Coronary artery (tissue), 2 donors: ENCODE results near the gene ADRM1.

Source experiments
- DNase-seq: peaks from one replicate; pipeline ENCODE4 v3.0.0-alpha.2; 2017; ENCODE audit warnings: low spot score
- H3K27ac ChIP-seq, 2 donors: fragments of 200-600 bp; sonication (generic); one replicate each; pipeline ENCODE4 v1.5.1; 2016 to 2019
- H3K4me3 ChIP-seq: fragments of 200-600 bp; sonication (generic); 2 replicates; pipeline ENCODE4 v1.5.1; 2016; ENCODE audit warnings: mild to moderate bottlenecking, moderate library complexity
- TF ChIP-seq, protein P1 (sequence below): fragments of 200-600 bp; sonication (generic); IDR thresholded peaks from one replicate; pipeline ENCODE4 v1.5.1; 2019; ENCODE audit warnings: antibody characterized with exemption

The ADRM1 gene

DNA sequence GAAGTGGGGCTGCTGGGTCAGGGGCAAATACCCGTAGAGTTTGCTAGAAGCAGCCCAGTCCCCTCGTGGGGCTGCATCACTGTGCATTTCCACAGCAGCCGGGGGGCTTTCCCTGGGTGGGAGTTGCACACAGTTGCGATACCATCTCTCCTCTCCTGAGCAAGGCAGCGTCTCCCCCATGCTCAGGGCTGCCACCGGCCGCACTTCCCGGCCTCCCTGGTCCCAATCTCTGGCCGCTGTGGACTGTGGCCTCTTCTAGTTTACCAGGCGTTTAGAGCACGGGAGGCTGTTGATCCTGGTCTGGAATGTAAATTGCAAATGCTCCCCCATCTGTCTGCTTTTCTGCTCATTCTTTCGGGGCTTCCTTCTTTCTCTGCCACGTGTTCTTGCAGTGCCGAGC is 33.4 kb upstream of the ADRM1 start:
- DNase-seq: no peak
- TF ChIP-seq, protein P1, sequence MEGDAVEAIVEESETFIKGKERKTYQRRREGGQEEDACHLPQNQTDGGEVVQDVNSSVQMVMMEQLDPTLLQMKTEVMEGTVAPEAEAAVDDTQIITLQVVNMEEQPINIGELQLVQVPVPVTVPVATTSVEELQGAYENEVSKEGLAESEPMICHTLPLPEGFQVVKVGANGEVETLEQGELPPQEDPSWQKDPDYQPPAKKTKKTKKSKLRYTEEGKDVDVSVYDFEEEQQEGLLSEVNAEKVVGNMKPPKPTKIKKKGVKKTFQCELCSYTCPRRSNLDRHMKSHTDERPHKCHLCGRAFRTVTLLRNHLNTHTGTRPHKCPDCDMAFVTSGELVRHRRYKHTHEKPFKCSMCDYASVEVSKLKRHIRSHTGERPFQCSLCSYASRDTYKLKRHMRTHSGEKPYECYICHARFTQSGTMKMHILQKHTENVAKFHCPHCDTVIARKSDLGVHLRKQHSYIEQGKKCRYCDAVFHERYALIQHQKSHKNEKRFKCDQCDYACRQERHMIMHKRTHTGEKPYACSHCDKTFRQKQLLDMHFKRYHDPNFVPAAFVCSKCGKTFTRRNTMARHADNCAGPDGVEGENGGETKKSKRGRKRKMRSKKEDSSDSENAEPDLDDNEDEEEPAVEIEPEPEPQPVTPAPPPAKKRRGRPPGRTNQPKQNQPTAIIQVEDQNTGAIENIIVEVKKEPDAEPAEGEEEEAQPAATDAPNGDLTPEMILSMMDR: no peak
- no peak overlapping the region for H3K4me3 ChIP-seq
- no peak overlapping the region for H3K27ac ChIP-seq

DNA sequence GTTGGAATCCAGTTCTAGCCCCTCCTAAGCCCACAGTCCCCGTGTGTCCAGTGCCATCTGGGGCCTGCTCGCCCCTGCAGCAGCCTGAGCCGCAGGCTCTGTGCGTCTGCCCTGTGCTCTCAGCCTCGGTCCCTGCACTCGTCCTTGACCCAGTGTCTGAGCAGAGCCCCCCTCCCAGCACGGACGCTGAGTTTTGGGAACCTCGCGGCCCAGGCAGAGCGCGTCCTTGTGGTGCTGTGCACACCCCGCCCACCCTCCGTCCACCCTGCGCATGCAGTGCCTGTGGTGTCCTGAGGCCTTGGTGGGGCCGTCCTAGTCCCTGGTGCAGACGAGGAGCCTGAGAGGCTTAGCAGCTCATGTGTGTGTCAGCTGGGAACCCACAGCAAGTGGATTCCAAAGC is 32.9 kb upstream of the ADRM1 start:
- no peak overlapping the region for H3K27ac ChIP-seq
- no peak overlapping the region for H3K4me3 ChIP-seq
- DNase-seq: no peak
- TF ChIP-seq, protein P1: no peak

- Histone ChIP-seq H3K4me3 (no peak overlapping the region), H3K27ac (no peak overlapping the region)
- TF ChIP-seq, protein P1: no peak
- no peak for DNase-seq
Observed at GRCh38 chr20:62272200-62272599, 30.6 kb upstream of the ADRM1 start.

DNA sequence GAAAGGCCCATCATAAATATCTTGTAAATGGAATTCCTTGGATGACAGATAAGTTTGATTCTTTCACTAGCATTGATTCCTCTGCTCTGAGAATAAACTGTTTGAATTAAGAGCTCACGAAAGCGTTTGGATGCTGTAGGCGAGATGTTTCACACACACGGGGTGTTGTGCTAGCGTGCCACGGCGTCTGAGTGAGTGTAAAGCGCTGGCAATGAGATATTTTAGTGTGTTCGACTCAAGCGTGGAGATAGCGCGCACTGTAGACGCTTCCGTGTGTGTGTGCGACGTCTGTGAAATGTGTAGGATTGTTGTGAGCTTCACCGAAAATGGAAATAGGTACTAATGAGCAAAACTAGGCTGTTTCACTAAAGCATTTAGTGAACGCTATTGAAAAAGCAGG is 29.4 kb upstream of the ADRM1 start:
- Histone ChIP-seq H3K4me3 (no peak overlapping the region), H3K27ac (no peak overlapping the region)
- DNase-seq: no peak
- TF ChIP-seq, protein P1: no peak

GRCh38 chr20:62274332-62274950 is 28.4 kb upstream of the ADRM1 start:
- DNase-seq: no peak
- Histone ChIP-seq H3K27ac (no peak overlapping the region), H3K4me3 (no peak overlapping the region)
- TF ChIP-seq, protein P1: no peak

DNA sequence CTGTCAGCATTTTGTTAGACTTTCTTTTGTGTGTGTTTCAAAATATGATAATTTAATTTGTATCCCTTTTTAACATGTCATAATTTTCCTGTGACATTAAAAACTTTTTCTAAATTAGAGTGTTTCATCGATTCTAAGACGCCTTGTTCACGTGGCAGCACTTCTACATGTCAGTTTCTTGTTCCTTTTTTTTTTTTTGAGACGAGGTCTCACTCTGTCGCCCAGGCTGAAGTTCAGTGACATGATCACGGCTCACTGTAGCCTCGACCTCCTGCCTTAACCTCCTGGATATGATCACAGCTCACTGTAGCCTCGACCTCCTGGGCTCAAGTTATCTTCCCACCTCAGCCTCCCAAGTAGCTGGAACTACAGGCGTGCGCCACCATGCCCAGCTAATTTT is 27.6 kb upstream of the ADRM1 start:
- TF ChIP-seq, protein P1: no peak
- Histone ChIP-seq H3K27ac (no peak overlapping the region), H3K4me3 (no peak overlapping the region)
- no peak for DNase-seq

DNA sequence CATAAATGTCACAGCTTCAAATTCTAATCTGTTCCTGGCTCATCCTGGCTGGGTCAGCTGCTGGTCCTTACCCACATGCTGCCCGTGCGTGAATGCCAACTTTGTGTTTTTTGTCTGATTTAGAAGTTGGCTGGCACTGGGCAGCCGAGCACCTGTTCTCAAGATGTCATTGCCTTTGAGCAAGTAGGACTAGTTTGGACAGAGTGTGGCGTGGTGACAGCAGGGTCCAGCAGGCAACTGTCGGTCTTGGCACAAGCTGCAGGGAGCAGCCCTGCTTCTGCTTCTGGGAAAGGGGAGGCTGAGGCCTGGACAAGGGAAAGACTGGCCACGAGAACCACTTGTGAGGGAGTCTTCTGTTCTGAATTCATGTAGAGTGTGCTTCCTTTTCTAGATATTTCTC is 26.4 kb upstream of the ADRM1 start:
- no peak overlapping the region for H3K27ac ChIP-seq

More for the DNA sequence above, 26.4 kb upstream of the ADRM1 start:
- TF ChIP-seq, protein P1: no peak
- no peak overlapping the region for H3K4me3 ChIP-seq
- no peak for DNase-seq
